Right ventricle myocardium superior (tissue), 1 donor: ENCODE data around the gene SREBF1. TPM values are rescaled to one million over a fixed set of nuclear protein-coding genes. Genes with fewer than 3 reads are reported as not detected.

ENCODE experiments used
- ATAC-seq: fragments of 200-7000 bp; cut with Tn5 transposase; one replicate; pipeline ENCODE4 v1.9.1; 2020; ENCODE audit warnings: mild to moderate bottlenecking; ENCODE audit not compliant: poor library complexity
- DNase-seq: peaks from one replicate; pipeline ENCODE4 v3.0.0-alpha.2; 2020
- intact Hi-C: fragments of 100-400 bp; cut with DNase I; formaldehyde crosslinking; loops from one replicate; pipeline ENCODE4 v1.11.2; 2022
- long read RNA-seq: library from polyadenylated mRNA; unstranded; transcript quantifications from one replicate; pipeline ENCODE4 v2.0.0, GENCODE V29; 2021
- total RNA-seq: library from RNA; stranded (reverse); fragmentation: NEBNext Ultra II Directional; extraction: Animal tissue kit (Norgen Biotek cat#: 25700); gene quantifications from one replicate; pipeline ENCODE4 v1.2.1, GENCODE V29; 2021
- donor health status: DM: no; HTN: yes; CAD: no; lungs with severe emphysema.

Gene SREBF1
- total RNA-seq, result 14.7 TPM
- long read RNA-seq, full-length matches to known transcripts, result 2 of 39 reads
- long read RNA-seq, partial matches to known transcripts, result 35 of 39 reads
- long read RNA-seq, other reads (novel, unspliced or antisense), result 2 of 39 reads

DNA sequence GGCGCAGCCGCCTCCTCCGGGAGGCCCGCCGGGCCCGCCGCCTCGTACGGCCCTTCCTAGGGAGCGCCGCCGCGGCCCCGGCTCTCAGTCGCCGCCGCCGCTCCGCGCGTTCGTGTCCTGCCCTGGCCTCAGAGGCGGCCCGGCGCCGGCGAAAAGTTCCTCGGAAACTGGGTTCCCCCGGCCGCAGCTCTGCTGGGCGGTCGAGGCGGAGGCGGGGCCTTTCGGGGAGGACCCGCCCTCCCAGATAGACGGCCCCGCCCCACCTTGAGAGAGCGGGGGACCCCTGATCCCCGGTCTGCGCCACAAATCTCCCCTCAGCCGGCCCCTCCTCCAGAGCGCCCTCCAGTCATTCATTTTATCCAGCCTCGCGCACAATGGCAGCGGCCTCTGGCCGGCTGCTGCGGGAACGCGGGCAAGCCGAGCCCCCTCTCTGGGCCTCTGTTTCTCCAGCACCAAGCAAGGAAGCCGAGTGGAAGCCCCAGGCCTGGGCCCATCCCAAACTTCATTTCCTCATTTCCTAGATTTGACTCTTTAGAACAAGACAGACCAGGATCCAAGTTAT lies at the start of gene SREBF1:
Gene SREBF1, minus strand, starts transcription at position 169 of the 562 bp plus-strand sequence. CDS start 169 bp downstream, outside the sequence.
- peak; percentile 80 for DNase-seq
- intact Hi-C loops, result no loop called here
- ATAC-seq, result peak; percentile 32

DNA sequence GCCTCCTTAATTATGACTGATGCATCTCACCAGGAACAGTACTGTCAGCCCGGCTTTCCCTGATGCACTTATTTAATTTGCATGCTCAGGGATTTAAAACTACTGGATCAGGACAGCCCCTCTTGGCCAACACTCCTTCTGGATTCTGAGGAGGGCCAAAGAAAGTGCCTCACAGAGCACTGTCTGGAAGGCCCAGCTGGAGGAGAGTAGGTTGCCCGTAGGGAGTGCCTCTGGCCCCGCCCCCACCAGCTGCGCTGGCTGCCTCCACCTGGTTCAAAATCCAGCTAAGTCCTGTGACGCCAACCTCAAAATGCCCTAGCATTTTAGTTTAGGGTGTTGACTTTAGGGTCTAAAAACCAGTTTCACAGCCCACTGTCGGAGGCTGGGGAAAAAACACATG lies 49.4 kb upstream of the SREBF1 start:
- DNase-seq, result peak; percentile 63
- ATAC-seq, result peak; percentile 54
- intact Hi-C loops, result no loop called here

DNA sequence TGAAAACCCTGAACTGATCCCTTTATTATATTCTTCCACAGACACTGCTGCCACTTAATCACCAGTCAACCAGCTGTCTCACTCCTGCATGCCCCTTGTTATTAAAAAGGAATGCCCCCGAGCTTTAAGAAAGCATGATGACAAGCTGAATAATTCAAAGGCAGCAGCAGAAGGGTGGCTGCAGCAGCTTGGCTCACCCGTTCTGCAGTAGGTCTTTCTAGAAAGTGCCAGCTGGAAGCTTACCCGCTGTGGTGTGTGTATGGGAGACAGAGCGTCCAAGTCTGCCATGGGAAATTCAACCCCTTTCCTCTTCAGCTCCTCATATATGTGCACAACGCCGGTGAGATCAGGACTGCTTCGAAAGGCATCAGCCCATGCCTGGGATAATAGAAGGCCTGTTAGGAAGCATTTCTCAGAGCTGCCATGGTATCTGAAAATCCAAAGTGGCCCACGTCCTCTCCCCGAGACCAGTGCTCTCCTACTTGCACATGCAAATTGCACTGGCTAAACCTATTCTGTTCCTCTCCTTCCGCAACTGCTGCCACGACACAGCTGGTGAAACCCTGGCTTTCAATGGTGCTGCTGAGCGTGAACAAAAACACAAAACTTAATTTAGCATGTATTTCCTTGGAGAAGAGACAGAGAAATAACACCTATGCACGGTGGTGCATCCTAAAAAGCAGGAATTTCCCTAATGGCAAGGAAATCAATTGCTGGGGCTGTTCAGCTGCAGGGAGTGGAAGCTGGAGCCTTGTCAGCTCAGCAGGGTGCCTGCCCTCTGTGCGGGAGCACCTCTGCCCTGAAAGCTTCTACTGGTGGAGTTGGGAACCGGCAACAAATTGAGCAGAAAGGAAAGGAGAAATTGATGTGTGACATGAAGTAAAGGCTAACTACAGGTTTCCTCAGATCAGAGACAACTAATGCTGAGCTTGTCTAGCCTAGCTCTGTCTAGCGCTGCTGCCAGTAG lies 47.9 kb upstream of the SREBF1 start:
- ATAC-seq (no peak), DNase-seq (no peak)
- intact Hi-C loops, result no loop called here

DNA sequence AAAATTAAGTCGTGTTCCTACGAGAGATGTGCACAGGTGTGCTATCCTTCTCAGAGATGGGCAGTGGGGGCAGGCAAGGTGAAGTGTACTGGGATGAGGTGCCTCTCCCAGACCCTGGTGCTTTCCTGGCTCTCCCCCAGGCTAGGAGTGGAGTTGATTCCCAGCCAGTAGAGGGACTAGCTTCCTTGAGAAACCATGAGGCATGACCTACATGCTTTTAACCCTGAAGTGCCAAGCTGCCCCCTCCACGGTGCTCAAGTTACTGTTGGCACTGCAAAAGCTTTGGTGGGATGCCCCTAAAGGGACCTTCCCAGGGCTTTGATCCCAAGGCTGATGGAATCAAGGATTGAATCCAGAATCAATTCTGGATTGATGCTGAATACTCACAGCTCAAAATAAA lies 47.0 kb upstream of the SREBF1 start:
- ATAC-seq (no peak), DNase-seq (no peak)

DNA sequence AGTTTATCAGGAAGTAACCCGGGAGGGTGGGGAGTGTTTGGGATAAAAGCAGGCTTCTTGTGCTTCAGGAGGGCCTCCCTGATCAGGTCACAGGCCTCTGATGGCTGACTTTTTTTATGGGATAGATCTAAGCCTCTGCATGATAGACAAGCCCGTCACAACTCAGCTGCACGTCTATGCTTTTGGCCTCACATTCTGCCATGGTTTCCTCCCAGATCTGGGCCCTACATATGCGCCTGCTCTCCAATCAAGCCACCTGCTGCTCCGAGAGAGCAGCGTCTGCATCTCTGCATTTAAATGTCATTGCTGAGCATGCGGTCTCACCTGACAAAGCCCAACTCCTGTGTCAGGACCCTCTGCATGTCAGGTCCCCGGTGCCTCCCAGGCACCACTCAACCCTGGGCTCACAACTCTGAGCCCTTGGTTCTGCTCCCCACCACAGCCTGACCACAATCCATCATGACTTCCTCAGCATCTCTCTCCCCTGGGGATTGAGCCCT lies 45.3 kb upstream of the SREBF1 start:
- ATAC-seq, result no peak
- intact Hi-C loops, result no loop called here
- no peak for DNase-seq

More for the DNA sequence above, 47.0 kb upstream of the SREBF1 start:
- intact Hi-C loops, result no loop called here

DNA sequence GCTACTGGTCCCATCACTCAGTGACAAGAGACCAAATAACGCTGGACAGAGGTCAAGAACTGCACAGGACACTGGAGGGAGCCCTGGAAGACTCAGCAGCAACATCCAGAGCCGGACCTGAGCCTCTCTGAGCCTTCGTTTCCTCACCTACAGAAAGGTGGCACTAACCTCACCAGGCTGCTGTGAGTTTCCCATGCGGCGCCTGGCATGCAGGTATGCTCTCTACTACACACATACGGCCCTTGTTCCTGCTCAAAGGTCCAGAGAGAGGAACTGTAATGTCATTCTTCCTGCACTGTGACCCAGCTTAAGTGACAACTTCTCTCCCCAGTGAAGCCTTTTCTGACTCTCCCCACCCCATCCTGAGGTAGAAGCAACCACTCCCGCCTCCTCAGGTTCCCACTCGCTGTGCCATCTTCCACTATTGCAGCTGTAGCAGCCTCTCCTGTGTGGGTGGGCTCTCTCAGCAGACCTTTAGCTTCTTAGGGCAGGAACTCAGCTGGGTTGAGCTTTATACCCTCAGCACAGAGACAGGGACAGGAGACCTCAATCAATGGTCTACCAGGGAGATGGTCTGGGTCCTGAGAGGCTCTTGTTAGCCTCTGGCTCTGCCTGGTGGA lies 43.9 kb upstream of the SREBF1 start:
- no peak for ATAC-seq

DNA sequence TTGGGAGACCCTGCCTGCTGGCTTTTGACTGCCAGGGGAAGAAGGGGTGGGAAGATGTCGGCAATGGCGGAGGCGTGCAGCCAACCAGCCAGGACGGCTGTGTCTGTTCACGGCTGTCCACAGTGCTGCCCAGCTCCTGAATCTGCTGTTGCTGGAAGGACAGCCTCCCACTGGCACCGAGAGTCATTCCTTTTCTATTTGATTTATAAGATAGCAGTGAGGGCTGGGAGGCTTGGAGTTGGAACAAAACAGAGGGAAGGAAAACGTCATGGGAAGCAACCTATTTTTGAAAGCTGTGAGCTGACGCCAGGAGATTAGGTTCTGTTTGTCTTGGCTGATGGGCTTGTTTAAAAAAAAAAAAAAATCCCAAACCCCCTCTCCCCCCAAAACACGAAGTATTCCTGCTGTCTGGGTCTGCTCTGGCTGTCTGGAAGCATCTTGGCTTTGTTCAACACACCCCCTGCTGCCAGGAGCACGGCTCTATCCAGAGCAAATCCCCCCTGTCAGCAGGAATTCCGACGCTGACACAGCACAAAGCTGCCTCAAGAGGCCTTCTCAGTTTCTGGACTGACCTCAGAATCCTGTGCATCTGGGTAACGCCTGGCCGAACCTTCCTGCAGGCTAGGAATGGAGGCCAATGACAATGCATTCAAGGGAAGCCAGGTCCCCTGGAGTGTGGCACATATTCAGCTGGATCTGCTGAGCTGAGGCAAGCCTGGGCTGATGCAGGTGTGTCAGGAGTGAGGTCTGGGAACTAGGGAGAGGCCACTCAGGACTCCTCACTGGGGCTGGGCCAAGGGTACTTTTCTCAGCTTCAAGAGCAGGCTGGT lies 41.0 kb upstream of the SREBF1 start:
- intact Hi-C loops, result no loop called here
- ATAC-seq (peak; percentile 85), DNase-seq (peak; percentile 87)

More for the DNA sequence above, 43.9 kb upstream of the SREBF1 start:
- intact Hi-C loops, result no loop called here
- no peak for DNase-seq

- intact Hi-C loops, result no loop called here
- peak; percentile 71 for DNase-seq
- peak; percentile 72 for ATAC-seq
Observed at GRCh38 chr17:17876959-17877528, 40.3 kb upstream of the SREBF1 start.

GRCh38 chr17:17874478-17874877 lies 37.7 kb upstream of the SREBF1 start:
- no peak for ATAC-seq
- intact Hi-C loops, result no loop called here
- DNase-seq, result no peak

DNA sequence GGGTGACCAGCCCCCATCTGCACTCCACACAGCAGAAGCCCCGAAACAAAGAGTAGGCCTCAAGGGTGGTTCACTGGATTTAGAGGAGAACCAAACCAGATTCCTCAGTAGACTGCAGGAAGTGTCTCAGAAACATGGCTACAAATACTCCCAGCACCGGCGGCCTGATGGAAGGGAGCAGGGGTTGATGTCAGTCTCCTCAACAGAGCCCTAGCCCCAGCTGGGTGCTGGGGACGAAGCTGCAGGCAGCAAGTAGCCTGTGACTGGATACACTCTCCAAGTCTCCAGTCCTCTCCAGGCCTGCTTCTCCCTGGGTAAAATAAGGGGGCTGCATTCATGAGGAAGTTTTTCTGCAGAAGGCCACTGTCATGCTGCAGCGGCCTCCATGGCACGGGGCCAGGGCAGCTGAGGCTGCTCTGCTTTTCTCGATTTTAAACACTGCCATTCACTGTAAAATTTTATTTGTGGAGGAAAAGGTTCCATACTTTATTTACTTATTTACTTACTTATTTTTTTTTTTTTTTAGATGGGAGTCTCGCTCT lies 36.7 kb upstream of the SREBF1 start:
- intact Hi-C loops, result no loop called here
- DNase-seq, result no peak
- ATAC-seq, result no peak

GRCh38 chr17:17872547-17873345 lies 36.0 kb upstream of the SREBF1 start:
- ATAC-seq, result no peak
- intact Hi-C loops, result no loop called here
- no peak for DNase-seq

DNA sequence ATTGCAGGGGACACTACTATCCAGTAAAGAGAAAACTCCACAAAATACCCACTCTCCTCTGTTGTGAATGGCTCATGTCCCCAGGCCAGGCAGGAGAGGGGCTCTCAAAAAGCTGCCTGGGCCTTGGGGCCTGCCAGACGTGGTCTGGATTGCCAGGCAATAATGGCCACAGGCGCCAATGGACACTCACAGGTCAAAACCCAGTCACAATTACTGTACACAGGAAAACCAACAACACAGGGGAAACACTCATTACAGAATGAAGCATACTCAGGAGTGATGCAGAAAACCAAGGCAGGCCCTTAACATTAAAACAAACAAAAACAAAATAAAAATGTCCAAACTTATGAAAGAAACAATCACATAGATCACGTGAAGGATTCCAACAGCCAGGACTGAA lies 35.1 kb upstream of the SREBF1 start:
- DNase-seq, result no peak
- intact Hi-C loops, result no loop called here
- ATAC-seq, result no peak

DNA sequence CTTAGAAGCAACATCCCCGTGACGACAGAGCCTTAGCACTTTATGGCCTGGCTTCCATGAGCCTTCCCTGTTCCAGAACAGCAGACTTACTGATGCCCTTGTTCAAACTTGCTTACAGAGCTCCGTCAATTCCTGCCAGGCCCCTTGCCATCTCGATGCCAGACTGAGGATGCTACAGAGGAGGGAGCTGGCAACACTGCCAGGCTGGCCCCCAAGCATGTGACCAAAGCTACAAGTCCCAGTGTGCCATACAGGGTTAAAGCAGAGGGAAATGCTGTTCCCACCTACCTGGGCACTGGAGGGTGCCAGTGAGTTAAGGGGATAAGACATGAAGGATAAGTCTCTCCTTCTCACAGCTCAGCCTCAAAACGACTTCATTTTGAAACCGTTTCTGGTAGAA lies 33.5 kb upstream of the SREBF1 start:
- no peak for DNase-seq
- ATAC-seq, result no peak

GRCh38 chr17:17868641-17869522 lies 32.1 kb upstream of the SREBF1 start:
- ATAC-seq (peak; percentile 53), DNase-seq (no peak)
- intact Hi-C loops, result no loop called here

More for the DNA sequence above, 33.5 kb upstream of the SREBF1 start:
- intact Hi-C loops, result no loop called here

DNA sequence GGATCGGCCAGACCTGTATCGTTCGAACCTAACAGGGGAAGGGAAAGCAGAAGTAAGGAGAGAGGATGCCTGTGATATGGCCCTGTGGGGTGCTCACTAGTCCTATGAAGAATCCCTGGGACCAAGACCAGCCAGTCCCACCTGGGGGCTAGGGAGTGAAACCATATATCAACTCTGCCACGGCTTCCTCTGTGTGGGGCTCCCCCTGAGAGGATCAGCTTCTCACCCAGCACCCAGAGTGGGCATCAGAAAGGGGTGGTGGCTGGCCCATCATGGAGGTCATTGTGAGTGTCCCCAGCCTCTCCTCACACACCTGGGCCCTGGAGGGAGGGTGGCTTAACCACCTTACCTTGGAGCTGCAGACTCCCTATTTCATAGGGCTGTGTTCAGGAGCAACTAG lies 30.1 kb upstream of the SREBF1 start:
- intact Hi-C loops, result no loop called here

DNA sequence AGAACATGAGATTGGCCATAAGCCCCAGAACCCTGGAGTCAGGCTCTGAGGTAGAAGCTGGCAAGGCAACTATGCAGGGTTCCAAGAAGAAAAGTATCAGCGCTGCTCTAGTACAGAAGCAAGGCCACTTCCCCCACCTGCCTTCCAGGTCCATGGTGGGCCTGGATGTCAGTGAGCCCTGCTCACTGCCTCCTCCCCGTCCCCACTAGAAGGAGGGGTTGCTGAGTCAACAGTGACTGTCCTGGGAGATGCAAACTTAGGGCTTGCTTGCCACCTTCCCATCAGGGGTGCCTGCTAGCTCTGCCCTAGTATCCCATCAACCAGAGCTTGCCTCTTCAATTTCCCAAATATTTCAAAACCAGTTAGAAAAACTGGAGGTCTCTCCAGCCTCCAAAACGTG lies 29.6 kb upstream of the SREBF1 start:
- no peak for ATAC-seq
- DNase-seq, result no peak
- intact Hi-C loops, result no loop called here

More for the DNA sequence above, 30.1 kb upstream of the SREBF1 start:
- DNase-seq (no peak), ATAC-seq (no peak)
